ENCODE measurements around the gene DUSP22. TPM values are rescaled to one million over a fixed set of nuclear protein-coding genes. Genes with fewer than 3 reads are reported as not detected.

DUSP22 gene
- total RNA-seq, 2 donors from 2014 or later: 33.5 to 35.4 TPM

- H3K27ac ChIP-seq (ENCODE audit: low read depth, low read length): no peak overlapping the region
- H3K9ac ChIP-seq (ENCODE audit: extremely low read depth, low read length, poor library complexity, severe bottlenecking): no peak overlapping the region
- peaks cover 56% of the 10 kb centered on the region for H3K27me3 Mint-ChIP-seq (ENCODE audit: insufficient read depth)
- H3K4me3 ChIP-seq (ENCODE audit: low read length): no peak overlapping the region
- H3K36me3 Mint-ChIP-seq (ENCODE audit: low read depth): no peaks in the 10 kb centered on the region
- 90 to 100% methylated on average over 1 to 2 of the region's 2 CpGs for WGBS, 2 experiments (ENCODE audit: insufficient coverage in 1 of 2, insufficient read length in 1 of 2)
- no peaks in the 10 kb centered on the region for H3K36me3 ChIP-seq (ENCODE audit: control insufficient read depth, insufficient read depth, low read length)
- no peaks in the 10 kb centered on the region for H3K9me3 Mint-ChIP-seq
- H3K9me3 ChIP-seq (ENCODE audit: control insufficient read depth, low read length): no peaks in the 10 kb centered on the region
- no peak for DNase-seq
- H3K4me3 Mint-ChIP-seq: no peak overlapping the region
- peaks cover 48% of the 10 kb centered on the region for H3K27me3 ChIP-seq (ENCODE audit: control insufficient read depth, insufficient read depth, low read length, poor library complexity, severe bottlenecking)
- peaks cover 5% of the 10 kb centered on the region for H3K4me1 Mint-ChIP-seq
- H3K4me1 ChIP-seq (ENCODE audit: control insufficient read depth, insufficient read depth, low read length): no peaks in the 10 kb centered on the region
- TF ChIP-seq CTCF (conservative IDR thresholded peaks at IDR 0.05): no peak
- no peak overlapping the region for H3K27ac Mint-ChIP-seq
These were observed 105.8 kb downstream of the DUSP22 start for GRCh38 chr6:398065-398464.

- Mint-ChIP-seq H3K27me3 (ENCODE audit: insufficient read depth) (peaks cover 53% of the 10 kb centered on the region), H3K4me1 (peaks cover 4% of the 10 kb centered on the region), H3K27ac (no peak overlapping the region), H3K4me3 (no peak overlapping the region), H3K9me3 (no peaks in the 10 kb centered on the region), H3K36me3 (ENCODE audit: low read depth) (no peaks in the 10 kb centered on the region)
- 89 to 92% methylated on average over 5 to 12 of the region's 13 CpGs for WGBS, 2 experiments (ENCODE audit: insufficient coverage in 1 of 2, insufficient read length in 1 of 2)
- Histone ChIP-seq H3K27me3 (ENCODE audit: control insufficient read depth, insufficient read depth, low read length, poor library complexity, severe bottlenecking) (peaks cover 43% of the 10 kb centered on the region), H3K36me3 (ENCODE audit: control insufficient read depth, insufficient read depth, low read length) (no peaks in the 10 kb centered on the region), H3K4me3 (ENCODE audit: low read length) (no peak overlapping the region), H3K4me1 (ENCODE audit: control insufficient read depth, insufficient read depth, low read length) (no peaks in the 10 kb centered on the region), H3K9me3 (ENCODE audit: control insufficient read depth, low read length) (no peaks in the 10 kb centered on the region), H3K9ac (ENCODE audit: extremely low read depth, low read length, poor library complexity, severe bottlenecking) (no peak overlapping the region), H3K27ac (ENCODE audit: low read depth, low read length) (no peak overlapping the region)
- no peak for DNase-seq
- TF ChIP-seq CTCF (conservative IDR thresholded peaks at IDR 0.05): no peak
These were observed 106.3 kb downstream of the DUSP22 start for GRCh38 chr6:398558-399078.

GRCh38 chr6:399785-400534 is 107.7 kb downstream of the DUSP22 start:
- H3K4me3 ChIP-seq (ENCODE audit: low read length): no peak overlapping the region
- H3K4me1 Mint-ChIP-seq: no peaks in the 10 kb centered on the region
- H3K36me3 Mint-ChIP-seq (ENCODE audit: low read depth): no peaks in the 10 kb centered on the region
- no peaks in the 10 kb centered on the region for H3K9me3 Mint-ChIP-seq
- WGBS, 2 experiments (ENCODE audit: insufficient coverage in 1 of 2, insufficient read length in 1 of 2): 89 to 92% methylated on average over 11 of the region's 11 CpGs
- no peaks in the 10 kb centered on the region for H3K4me1 ChIP-seq (ENCODE audit: control insufficient read depth, insufficient read depth, low read length)
- H3K4me3 Mint-ChIP-seq: no peak overlapping the region
- no peaks in the 10 kb centered on the region for H3K36me3 ChIP-seq (ENCODE audit: control insufficient read depth, insufficient read depth, low read length)
- H3K27ac Mint-ChIP-seq: no peak overlapping the region
- no peak for TF ChIP-seq CTCF (conservative IDR thresholded peaks at IDR 0.05)
- no peak overlapping the region for H3K27ac ChIP-seq (ENCODE audit: low read depth, low read length)
- peaks cover 41% of the 10 kb centered on the region for H3K27me3 Mint-ChIP-seq (ENCODE audit: insufficient read depth)
- no peak overlapping the region for H3K9ac ChIP-seq (ENCODE audit: extremely low read depth, low read length, poor library complexity, severe bottlenecking)
- DNase-seq: no peak
- H3K27me3 ChIP-seq (ENCODE audit: control insufficient read depth, insufficient read depth, low read length, poor library complexity, severe bottlenecking): peaks cover 29% of the 10 kb centered on the region
- H3K9me3 ChIP-seq (ENCODE audit: control insufficient read depth, low read length): no peaks in the 10 kb centered on the region
